ENCODE results near the gene MTA1.

MTA1 gene

GRCh38 chr14:105455766-105456660, 36.4 kb downstream of the MTA1 start:
- DNase-seq: no peak
- no peak for TF ChIP-seq CTCF (IDR thresholded peaks at IDR 0.05; ENCODE audit: low read depth, low read length, missing control alignments)
- in situ Hi-C loops (cut with HindIII; ENCODE audit: low pct_ligation_motif_present, low sequenced_read_pairs): no loop called here
- H3K36me3 ChIP-seq (replicated peaks): peaks cover 48% of the 10 kb centered on the region
- H3K27ac ChIP-seq: no peak overlapping the region
- H3K4me3 ChIP-seq (ENCODE audit: low read depth, low read length): no peak overlapping the region
- H3K27me3 ChIP-seq (replicated peaks): no peaks in the 10 kb centered on the region

- in situ Hi-C loops (cut with HindIII; ENCODE audit: low pct_ligation_motif_present, low sequenced_read_pairs): no loop called here
- no peak for TF ChIP-seq CTCF (IDR thresholded peaks at IDR 0.05; ENCODE audit: low read depth, low read length, missing control alignments)
- H3K27me3 ChIP-seq (replicated peaks): no peaks in the 10 kb centered on the region
- DNase-seq: no peak
- H3K27ac ChIP-seq: no peak overlapping the region
- H3K4me3 ChIP-seq (ENCODE audit: low read depth, low read length): no peak overlapping the region
- H3K36me3 ChIP-seq (replicated peaks): peaks cover 54% of the 10 kb centered on the region
Observed at GRCh38 chr14:105456736-105457617, 37.4 kb downstream of the MTA1 start.

- no peak overlapping the region for H3K27ac ChIP-seq
- no peak overlapping the region for H3K4me3 ChIP-seq (ENCODE audit: low read depth, low read length)
- in situ Hi-C loops (cut with HindIII; ENCODE audit: low pct_ligation_motif_present, low sequenced_read_pairs): no loop called here
- no peak for TF ChIP-seq CTCF (IDR thresholded peaks at IDR 0.05; ENCODE audit: low read depth, low read length, missing control alignments)
- no peak for DNase-seq
- peaks cover 55% of the 10 kb centered on the region for H3K36me3 ChIP-seq (replicated peaks)
- no peaks in the 10 kb centered on the region for H3K27me3 ChIP-seq (replicated peaks)
Observed at GRCh38 chr14:105458010-105458409, 38.4 kb downstream of the MTA1 start.

GRCh38 chr14:105458571-105458970, 38.9 kb downstream of the MTA1 start:
- Histone ChIP-seq H3K4me3 (ENCODE audit: low read depth, low read length) (no peak overlapping the region), H3K27me3 (replicated peaks) (no peaks in the 10 kb centered on the region), H3K27ac (no peak overlapping the region), H3K36me3 (replicated peaks) (peaks cover 53% of the 10 kb centered on the region)
- DNase-seq: no peak
- no peak for TF ChIP-seq CTCF (IDR thresholded peaks at IDR 0.05; ENCODE audit: low read depth, low read length, missing control alignments)
- in situ Hi-C loops (cut with HindIII; ENCODE audit: low pct_ligation_motif_present, low sequenced_read_pairs): no loop called here

- in situ Hi-C loops (cut with HindIII; ENCODE audit: low pct_ligation_motif_present, low sequenced_read_pairs): no loop called here
- Histone ChIP-seq H3K27me3 (replicated peaks) (no peaks in the 10 kb centered on the region), H3K27ac (no peak overlapping the region), H3K36me3 (replicated peaks) (peaks cover 52% of the 10 kb centered on the region), H3K4me3 (ENCODE audit: low read depth, low read length) (no peak overlapping the region)
- no peak for DNase-seq
- no peak for TF ChIP-seq CTCF (IDR thresholded peaks at IDR 0.05; ENCODE audit: low read depth, low read length, missing control alignments)
Observed at GRCh38 chr14:105460116-105460515, 40.5 kb downstream of the MTA1 start.

All from brain microvascular endothelial cell (primary cell).